ENCODE measurements around the gene ENSA. TPM values are rescaled to one million over a fixed set of nuclear protein-coding genes. Genes with fewer than 3 reads are reported as not detected.

Gene ENSA
- polyA plus RNA-seq, 12 donors: 102 to 177 (median 118) TPM; not detected in 1

Other genes with a start within 250 kb of the ENSA start
- gene TARS2, start 142.2 kb downstream of the ENSA start, polyA plus RNA-seq (ENCODE audit: insufficient read length in 12 of 12): 10 to 100 TPM in 11 of 12 donors, not detected in 1; 13.1 to 25.8 (median 20.4) TPM
- gene ECM1, start 121.5 kb downstream of the ENSA start, polyA plus RNA-seq (ENCODE audit: insufficient read length in 12 of 12): 10 to 100 TPM in 2 of 12 donors, 1 to 10 TPM in 9, not detected in 1; 2.9 to 26.5 (median 4.4) TPM
- 1 to 10 TPM in 5 of 12 donors, under 1 TPM in 4, not detected in 3; 0.40 to 2.0 (median 1.2) TPM for gene FALEC, start 113.9 kb downstream of the ENSA start, polyA plus RNA-seq (ENCODE audit: insufficient read length in 12 of 12)
- gene ADAMTSL4, start 80.2 kb downstream of the ENSA start, polyA plus RNA-seq (ENCODE audit: insufficient read length in 12 of 12): 10 to 100 TPM in 11 of 12 donors, not detected in 1; 37.5 to 77.9 (median 49.0) TPM
- 100 to 1,000 TPM in 11 of 12 donors, not detected in 1; 125 to 262 (median 159) TPM for gene MCL1, start 50.0 kb downstream of the ENSA start, polyA plus RNA-seq (ENCODE audit: insufficient read length in 12 of 12)
- gene GOLPH3L, start 67.5 kb upstream of the ENSA start, polyA plus RNA-seq (ENCODE audit: insufficient read length in 12 of 12): 10 to 100 TPM in 11 of 12 donors, not detected in 1; 15.0 to 27.1 (median 19.7) TPM
- gene HORMAD1, start 91.3 kb upstream of the ENSA start, polyA plus RNA-seq (ENCODE audit: insufficient read length in 12 of 12): under 1 TPM in 1 of 12 donors, not detected in 11; 0.27 TPM
- gene CTSS, start 136.2 kb upstream of the ENSA start, polyA plus RNA-seq (ENCODE audit: insufficient read length in 12 of 12): 10 to 100 TPM in 10 of 12 donors, 1 to 10 TPM in 1, not detected in 1; 9.7 to 26.8 (median 14.5) TPM
- gene CTSK, start 178.6 kb upstream of the ENSA start, polyA plus RNA-seq (ENCODE audit: insufficient read length in 12 of 12): 100 to 1,000 TPM in 2 of 12 donors, 10 to 100 TPM in 9, not detected in 1; 52.9 to 166 (median 61.1) TPM
- 10 to 100 TPM in 11 of 12 donors, not detected in 1; 27.6 to 59.4 (median 38.0) TPM for gene ARNT, start 247.0 kb upstream of the ENSA start, polyA plus RNA-seq (ENCODE audit: insufficient read length in 12 of 12)